Measurements from ENCODE around the gene SAP30. TPM values are rescaled to one million over a fixed set of nuclear protein-coding genes. Genes with fewer than 3 reads are reported as not detected.

The SAP30 gene
- polyA plus RNA-seq (4.2 to 12.9 TPM (median 4.9 TPM) in 3 replicates), polyA minus RNA-seq (0.39 to 1.1 TPM (median 0.89 TPM) in 3 replicates)
- polyA plus RNA-seq (2011; ENCODE audit: low read depth): 0.49 TPM
- 5.3 and 6.7 TPM in 2 replicates for polyA plus RNA-seq (2011; cell fraction: cytosol; rRNA removed)
- 2.2 and 5.1 TPM in 2 replicates for polyA plus RNA-seq (2011; cell fraction: nucleus; rRNA removed)
- polyA plus RNA-seq (2012; ENCODE audit: low replicate concordance): 3.5 and 6.7 TPM in 2 replicates
- polyA minus RNA-seq (2011; cell fraction: cytosol; rRNA and poly(A)+ RNA removed): not detected
- polyA minus RNA-seq (2011; cell fraction: nucleus; rRNA and poly(A)+ RNA removed): 0.53 and 1.7 TPM in 2 replicates

GRCh38 chr4:173370477-173371291 is at the start of gene SAP30:
Gene SAP30, plus strand, starts transcription at chr4:173370954. Its CDS starts 229 bp downstream, at chr4:173371183.
- Histone ChIP-seq H4K20me1 (ENCODE audit: control insufficient read depth, extremely low read depth, insufficient read depth, low read length) (no peaks in the 10 kb centered on the region), H3K36me3 (ENCODE audit: control insufficient read depth in 2 of 2, extremely low read depth in 1 of 2, insufficient read depth in 2 of 2, low read length in 2 of 2) (no peaks in the 10 kb centered on the region), H3K4me3 (ENCODE audit: control insufficient read depth in 2 of 3, extremely low read depth in 1 of 3, insufficient read depth in 2 of 3, low read depth in 1 of 3, low read length in 3 of 3) (peak within 1 kb of the TSS; percentile 90 to 96 (median 91)), H3K27me3 (ENCODE audit: control insufficient read depth, extremely low read depth, insufficient read depth, low read length) (no peaks in the 10 kb centered on the region), H3K27ac (ENCODE audit: control insufficient read depth, insufficient read depth, low read length) (peak within 1 kb of the TSS; percentile 69), H3K4me2 (ENCODE audit: control insufficient read depth, extremely low read depth, insufficient read depth, low read depth, low read length) (peak within 1 kb of the TSS; percentile 77), H3K79me2 (ENCODE audit: control insufficient read depth, insufficient read depth, low read length) (peaks cover 12% of the 10 kb centered on the region), H3K9me1 (ENCODE audit: control insufficient read depth, extremely low read depth, insufficient read depth, low read length) (no peaks in the 10 kb centered on the region), H3K9ac (ENCODE audit: control insufficient read depth, extremely low read depth, insufficient read depth, low read length) (peak within 1 kb of the TSS; percentile 74), H3K9me3 (ENCODE audit: control insufficient read depth, low read depth, low read length) (no peaks in the 10 kb centered on the region), H2AFZ (ENCODE audit: control insufficient read depth, low read length) (peak within 1 kb of the TSS; percentile 96), H3K4me1 (ENCODE audit: control insufficient read depth, extremely low read depth, insufficient read depth, low read length) (peaks cover 18% of the 10 kb centered on the region)
- FAIRE-seq (peak; percentile 52), DNase-seq (ENCODE audit: low read depth, low spot score) (peak; percentile 62)
- dilution Hi-C loops (cut with MboI; ENCODE audit: extremely low pct_ligation_motif_present, low sequenced_read_pairs): no loop called here
- TF ChIP-seq EZH2 (IDR thresholded peaks at IDR 0.05; ENCODE audit: low read length): no peak
- no peak for TF ChIP-seq CTCF (optimal IDR thresholded peaks at IDR 0.05 in 1 of 3, IDR thresholded peaks at IDR 0.05 in 1 of 3, conservative IDR thresholded peaks at IDR 0.05 in 1 of 3; ENCODE audit: extremely low read depth in 1 of 3, insufficient read depth in 2 of 3, low read length in 3 of 3)

- DNase-seq (ENCODE audit: low read depth, low spot score): no peak
- no peak for FAIRE-seq
- Histone ChIP-seq H3K4me1 (ENCODE audit: control insufficient read depth, extremely low read depth, insufficient read depth, low read length) (no peaks in the 10 kb centered on the region), H3K9ac (ENCODE audit: control insufficient read depth, extremely low read depth, insufficient read depth, low read length) (no peak overlapping the region), H3K27ac (ENCODE audit: control insufficient read depth, insufficient read depth, low read length) (no peak overlapping the region), H3K36me3 (ENCODE audit: control insufficient read depth in 2 of 2, extremely low read depth in 1 of 2, insufficient read depth in 2 of 2, low read length in 2 of 2) (peaks cover 0 to 3% of the 10 kb centered on the region in 2 experiments), H3K9me3 (ENCODE audit: control insufficient read depth, low read depth, low read length) (no peaks in the 10 kb centered on the region), H3K79me2 (ENCODE audit: control insufficient read depth, insufficient read depth, low read length) (no peaks in the 10 kb centered on the region), H3K4me3 (ENCODE audit: control insufficient read depth in 2 of 3, extremely low read depth in 1 of 3, insufficient read depth in 2 of 3, low read depth in 1 of 3, low read length in 3 of 3) (no peak overlapping the region), H3K4me2 (ENCODE audit: control insufficient read depth, extremely low read depth, insufficient read depth, low read depth, low read length) (no peak overlapping the region), H3K27me3 (ENCODE audit: control insufficient read depth, extremely low read depth, insufficient read depth, low read length) (no peaks in the 10 kb centered on the region), H2AFZ (ENCODE audit: control insufficient read depth, low read length) (no peak overlapping the region), H4K20me1 (ENCODE audit: control insufficient read depth, extremely low read depth, insufficient read depth, low read length) (no peaks in the 10 kb centered on the region), H3K9me1 (ENCODE audit: control insufficient read depth, extremely low read depth, insufficient read depth, low read length) (no peaks in the 10 kb centered on the region)
- TF ChIP-seq EZH2 (IDR thresholded peaks at IDR 0.05; ENCODE audit: low read length): no peak
- TF ChIP-seq CTCF (optimal IDR thresholded peaks at IDR 0.05 in 1 of 3, IDR thresholded peaks at IDR 0.05 in 1 of 3, conservative IDR thresholded peaks at IDR 0.05 in 1 of 3; ENCODE audit: extremely low read depth in 1 of 3, insufficient read depth in 2 of 3, low read length in 3 of 3): no peak
- dilution Hi-C loops (cut with MboI; ENCODE audit: extremely low pct_ligation_motif_present, low sequenced_read_pairs): no loop called here
Measured at GRCh38 chr4:173325007-173325736, 45.6 kb upstream of the SAP30 start.

Data from keratinocyte (primary cell).